Measurements from ENCODE around the gene ACP1. TPM values are rescaled to one million over a fixed set of nuclear protein-coding genes. Genes with fewer than 3 reads are reported as not detected.
"Not testable (repeated sequence)": the region's sequence is repeated elsewhere in the genome, so short reads cannot be mapped to it uniquely, and the experiment has no call there.

ACP1 gene
- total RNA-seq, 1 donor from 2014 or later: 114 TPM

- peaks cover 8% of the 10 kb centered on the region for H3K27me3 Mint-ChIP-seq (ENCODE audit: low read depth, unreplicated experiment)
- no peak for FAIRE-seq
These were observed 46.2 kb downstream of the ACP1 start for GRCh38 chr2:310994-311393.

GRCh38 chr2:313991-314390 is 49.2 kb downstream of the ACP1 start:
- Histone ChIP-seq H2AFZ (ENCODE audit: low read depth, low read length) (no peak overlapping the region), H3K4me3 (ENCODE audit: insufficient read depth, low read depth, low read length) (no peak overlapping the region), H3K27me3 (ENCODE audit: insufficient read depth, low read length) (no peaks in the 10 kb centered on the region), H4K20me1 (ENCODE audit: insufficient read depth, low read length) (no peaks in the 10 kb centered on the region), H3K9ac (ENCODE audit: low read length) (no peak overlapping the region), H3K27ac (ENCODE audit: low read depth, low read length) (no peak overlapping the region), H3K9me3 (ENCODE audit: insufficient read depth, low read depth, low read length) (no peaks in the 10 kb centered on the region), H3K79me2 (ENCODE audit: insufficient read depth, low read length) (no peaks in the 10 kb centered on the region), H3K4me1 (ENCODE audit: insufficient read depth, low read length) (peaks cover 21% of the 10 kb centered on the region), H3K36me3 (ENCODE audit: insufficient read depth, low read length) (no peaks in the 10 kb centered on the region), H3K4me2 (ENCODE audit: low read length) (no peak overlapping the region)
- no peak overlapping the region for H3K27ac Mint-ChIP-seq (ENCODE audit: unreplicated experiment)
- TF ChIP-seq EZH2 (IDR thresholded peaks at IDR 0.05; ENCODE audit: insufficient read depth, low read length) (no peak), CTCF (IDR thresholded peaks at IDR 0.05; ENCODE audit: insufficient read depth, low read depth, low read length) (no peak)
- FAIRE-seq: no peak
- H3K4me1 Mint-ChIP-seq (ENCODE audit: low read depth, unreplicated experiment): peaks cover 30% of the 10 kb centered on the region
- H3K4me3 Mint-ChIP-seq (ENCODE audit: unreplicated experiment): no peak overlapping the region
- no peaks in the 10 kb centered on the region for H3K36me3 Mint-ChIP-seq (ENCODE audit: low read depth, unreplicated experiment)
- DNase-seq (ENCODE audit: low read depth): no peak
- H3K27me3 Mint-ChIP-seq (ENCODE audit: low read depth, unreplicated experiment): peaks cover 9% of the 10 kb centered on the region
- no peaks in the 10 kb centered on the region for H3K9me3 Mint-ChIP-seq (ENCODE audit: unreplicated experiment)

More at GRCh38 chr2:310994-311393, 46.2 kb downstream of the ACP1 start:
- H3K27ac Mint-ChIP-seq (ENCODE audit: unreplicated experiment): no peak overlapping the region
- Histone ChIP-seq H3K27ac (ENCODE audit: low read depth, low read length) (no peak overlapping the region), H3K79me2 (ENCODE audit: insufficient read depth, low read length) (no peaks in the 10 kb centered on the region), H2AFZ (ENCODE audit: low read depth, low read length) (no peak overlapping the region), H4K20me1 (ENCODE audit: insufficient read depth, low read length) (no peaks in the 10 kb centered on the region), H3K9ac (ENCODE audit: low read length) (no peak overlapping the region), H3K27me3 (ENCODE audit: insufficient read depth, low read length) (no peaks in the 10 kb centered on the region), H3K36me3 (ENCODE audit: insufficient read depth, low read length) (no peaks in the 10 kb centered on the region), H3K4me1 (ENCODE audit: insufficient read depth, low read length) (no peaks in the 10 kb centered on the region), H3K4me2 (ENCODE audit: low read length) (no peak overlapping the region), H3K4me3 (ENCODE audit: insufficient read depth, low read depth, low read length) (no peak overlapping the region), H3K9me3 (ENCODE audit: insufficient read depth, low read depth, low read length) (no peaks in the 10 kb centered on the region)
- no peak for DNase-seq (ENCODE audit: low read depth)
- H3K36me3 Mint-ChIP-seq (ENCODE audit: low read depth, unreplicated experiment): no peaks in the 10 kb centered on the region
- H3K4me3 Mint-ChIP-seq (ENCODE audit: unreplicated experiment): no peak overlapping the region
- no peaks in the 10 kb centered on the region for H3K9me3 Mint-ChIP-seq (ENCODE audit: unreplicated experiment)
- H3K4me1 Mint-ChIP-seq (ENCODE audit: low read depth, unreplicated experiment): peaks cover 7% of the 10 kb centered on the region
- no peak for TF ChIP-seq EZH2 (IDR thresholded peaks at IDR 0.05; ENCODE audit: insufficient read depth, low read length)
- no peak for TF ChIP-seq CTCF (IDR thresholded peaks at IDR 0.05; ENCODE audit: insufficient read depth, low read depth, low read length)

- TF ChIP-seq EZH2 (IDR thresholded peaks at IDR 0.05; ENCODE audit: insufficient read depth, low read length): no peak
- TF ChIP-seq CTCF (IDR thresholded peaks at IDR 0.05; ENCODE audit: insufficient read depth, low read depth, low read length): no peak
- no peak overlapping the region for H2AFZ ChIP-seq (ENCODE audit: low read depth, low read length)
- H3K27ac Mint-ChIP-seq (ENCODE audit: unreplicated experiment): no peak overlapping the region
- H3K4me2 ChIP-seq (ENCODE audit: low read length): no peak overlapping the region
- DNase-seq (ENCODE audit: low read depth) (no peak), FAIRE-seq (no peak)
- no peak overlapping the region for H3K4me3 ChIP-seq (ENCODE audit: insufficient read depth, low read depth, low read length)
- no peaks in the 10 kb centered on the region for H3K27me3 ChIP-seq (ENCODE audit: insufficient read depth, low read length)
- peaks cover 25% of the 10 kb centered on the region for H3K4me1 Mint-ChIP-seq (ENCODE audit: low read depth, unreplicated experiment)
- H3K4me1 ChIP-seq (ENCODE audit: insufficient read depth, low read length): peaks cover 21% of the 10 kb centered on the region
- H3K79me2 ChIP-seq (ENCODE audit: insufficient read depth, low read length): no peaks in the 10 kb centered on the region
- no peaks in the 10 kb centered on the region for H3K9me3 Mint-ChIP-seq (ENCODE audit: unreplicated experiment)
- no peak overlapping the region for H3K27ac ChIP-seq (ENCODE audit: low read depth, low read length)
- no peaks in the 10 kb centered on the region for H3K9me3 ChIP-seq (ENCODE audit: insufficient read depth, low read depth, low read length)
- no peaks in the 10 kb centered on the region for H4K20me1 ChIP-seq (ENCODE audit: insufficient read depth, low read length)
- peaks cover 9% of the 10 kb centered on the region for H3K27me3 Mint-ChIP-seq (ENCODE audit: low read depth, unreplicated experiment)
- no peaks in the 10 kb centered on the region for H3K36me3 Mint-ChIP-seq (ENCODE audit: low read depth, unreplicated experiment)
- no peak overlapping the region for H3K9ac ChIP-seq (ENCODE audit: low read length)
- H3K36me3 ChIP-seq (ENCODE audit: insufficient read depth, low read length): no peaks in the 10 kb centered on the region
- H3K4me3 Mint-ChIP-seq (ENCODE audit: unreplicated experiment): no peak overlapping the region
These were observed 50.0 kb downstream of the ACP1 start for GRCh38 chr2:314561-315336.

GRCh38 chr2:315925-316324 is 51.2 kb downstream of the ACP1 start:
- H3K27ac ChIP-seq (ENCODE audit: low read depth, low read length); H3K9me3 Mint-ChIP-seq (ENCODE audit: unreplicated experiment); FAIRE-seq; H3K4me3 Mint-ChIP-seq (ENCODE audit: unreplicated experiment); H3K79me2 ChIP-seq (ENCODE audit: insufficient read depth, low read length); H3K9ac ChIP-seq (ENCODE audit: low read length); H3K36me3 ChIP-seq (ENCODE audit: insufficient read depth, low read length); H3K4me3 ChIP-seq (ENCODE audit: insufficient read depth, low read depth, low read length); H3K4me2 ChIP-seq (ENCODE audit: low read length); DNase-seq (ENCODE audit: low read depth); H3K9me3 ChIP-seq (ENCODE audit: insufficient read depth, low read depth, low read length); H3K36me3 Mint-ChIP-seq (ENCODE audit: low read depth, unreplicated experiment); H4K20me1 ChIP-seq (ENCODE audit: insufficient read depth, low read length); H3K27me3 Mint-ChIP-seq (ENCODE audit: low read depth, unreplicated experiment); H3K27me3 ChIP-seq (ENCODE audit: insufficient read depth, low read length); H2AFZ ChIP-seq (ENCODE audit: low read depth, low read length): not testable (repeated sequence)
- H3K4me1 Mint-ChIP-seq (ENCODE audit: low read depth, unreplicated experiment): peaks cover 25% of the 10 kb centered on the region
- peak overlapping the region; percentile 51 for H3K27ac Mint-ChIP-seq (ENCODE audit: unreplicated experiment)
- peaks cover 21% of the 10 kb centered on the region for H3K4me1 ChIP-seq (ENCODE audit: insufficient read depth, low read length)
